HFFc6 (cell line): ENCODE measurements around the gene SEMA4D. TPM values are rescaled to one million over a fixed set of nuclear protein-coding genes. Genes with fewer than 3 reads are reported as not detected.

Experiments
- DNase-seq: peaks from one replicate; pipeline ENCODE4 v3.0.0-alpha.2; 2018
- H3K27ac Mint-ChIP-seq: 2 replicates; pipeline ENCODE4 v1.8.0; 2020; ENCODE audit warnings: mild to moderate bottlenecking, mixed read lengths
- H3K27me3 Mint-ChIP-seq: 2 replicates; pipeline ENCODE4 v1.8.0; 2021; ENCODE audit warnings: mild to moderate bottlenecking, moderate library complexity, mixed read lengths; ENCODE audit not compliant: insufficient read depth
- H3K36me3 Mint-ChIP-seq: 2 replicates; pipeline ENCODE4 v1.8.0; 2021; ENCODE audit warnings: low read depth, mixed read lengths
- H3K4me1 Mint-ChIP-seq: 2 replicates; pipeline ENCODE4 v1.8.0; 2020; ENCODE audit warnings: low read depth, mixed read lengths
- H3K4me3 Mint-ChIP-seq: 2 replicates; pipeline ENCODE4 v1.8.0; 2020; ENCODE audit warnings: mild to moderate bottlenecking, moderate library complexity, mixed read lengths
- H3K9me3 Mint-ChIP-seq: 2 replicates; pipeline ENCODE4 v1.8.0; 2020; ENCODE audit warnings: mild to moderate bottlenecking, mixed read lengths
- total RNA-seq, 6 experiments: library from RNA; stranded (reverse); fragmentation: NEBNext Ultra II Directional; extraction: Animal tissue kit (Norgen Biotek cat#: 25700); gene quantifications; 2 replicates in 1 of 6; 3 replicates in 5 of 6; pipeline ENCODE4 v1.2.3, GENCODE V29; 2021
- TF ChIP-seq, protein P1 (sequence below): fragments of 200-600 bp; sonication (generic); IDR thresholded peaks from 2 replicates; pipeline ENCODE4 v1.5.0; 2021; ENCODE audit warnings: antibody characterized with exemption, mild to moderate bottlenecking

The SEMA4D gene
- total RNA-seq, 6 experiments from 2014 or later = not detected

DNA sequence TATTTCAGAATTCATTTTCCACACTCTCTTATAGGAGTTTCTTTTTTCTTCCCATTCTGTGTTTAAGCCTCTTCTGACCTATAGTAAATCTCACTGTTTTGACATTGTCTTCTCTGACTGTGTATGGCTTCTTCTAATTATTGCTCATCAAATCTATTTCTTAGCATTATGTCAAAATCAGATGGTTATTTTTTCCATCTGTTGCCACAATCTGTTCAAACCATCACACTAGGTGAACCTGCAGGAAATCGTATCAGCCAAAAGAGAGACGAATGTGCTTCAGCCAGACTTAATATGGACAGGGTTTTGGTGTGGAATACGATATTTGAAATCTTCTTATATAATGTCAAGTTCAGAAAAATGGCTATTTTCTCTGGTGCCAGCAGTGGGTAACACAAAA is 15.9 kb upstream of the SEMA4D start:
- H3K4me1 Mint-ChIP-seq = no peaks in the 10 kb centered on the region
- H3K36me3 Mint-ChIP-seq = no peaks in the 10 kb centered on the region
- no peak for DNase-seq
- peaks cover 7% of the 10 kb centered on the region; the same call in 1 of the 2 replicates for H3K9me3 Mint-ChIP-seq
- no peak overlapping the region for H3K27ac Mint-ChIP-seq
- H3K4me3 Mint-ChIP-seq = no peak overlapping the region
- peaks cover 14% of the 10 kb centered on the region for H3K27me3 Mint-ChIP-seq
- TF ChIP-seq, protein P1, sequence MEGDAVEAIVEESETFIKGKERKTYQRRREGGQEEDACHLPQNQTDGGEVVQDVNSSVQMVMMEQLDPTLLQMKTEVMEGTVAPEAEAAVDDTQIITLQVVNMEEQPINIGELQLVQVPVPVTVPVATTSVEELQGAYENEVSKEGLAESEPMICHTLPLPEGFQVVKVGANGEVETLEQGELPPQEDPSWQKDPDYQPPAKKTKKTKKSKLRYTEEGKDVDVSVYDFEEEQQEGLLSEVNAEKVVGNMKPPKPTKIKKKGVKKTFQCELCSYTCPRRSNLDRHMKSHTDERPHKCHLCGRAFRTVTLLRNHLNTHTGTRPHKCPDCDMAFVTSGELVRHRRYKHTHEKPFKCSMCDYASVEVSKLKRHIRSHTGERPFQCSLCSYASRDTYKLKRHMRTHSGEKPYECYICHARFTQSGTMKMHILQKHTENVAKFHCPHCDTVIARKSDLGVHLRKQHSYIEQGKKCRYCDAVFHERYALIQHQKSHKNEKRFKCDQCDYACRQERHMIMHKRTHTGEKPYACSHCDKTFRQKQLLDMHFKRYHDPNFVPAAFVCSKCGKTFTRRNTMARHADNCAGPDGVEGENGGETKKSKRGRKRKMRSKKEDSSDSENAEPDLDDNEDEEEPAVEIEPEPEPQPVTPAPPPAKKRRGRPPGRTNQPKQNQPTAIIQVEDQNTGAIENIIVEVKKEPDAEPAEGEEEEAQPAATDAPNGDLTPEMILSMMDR = no peak

DNA sequence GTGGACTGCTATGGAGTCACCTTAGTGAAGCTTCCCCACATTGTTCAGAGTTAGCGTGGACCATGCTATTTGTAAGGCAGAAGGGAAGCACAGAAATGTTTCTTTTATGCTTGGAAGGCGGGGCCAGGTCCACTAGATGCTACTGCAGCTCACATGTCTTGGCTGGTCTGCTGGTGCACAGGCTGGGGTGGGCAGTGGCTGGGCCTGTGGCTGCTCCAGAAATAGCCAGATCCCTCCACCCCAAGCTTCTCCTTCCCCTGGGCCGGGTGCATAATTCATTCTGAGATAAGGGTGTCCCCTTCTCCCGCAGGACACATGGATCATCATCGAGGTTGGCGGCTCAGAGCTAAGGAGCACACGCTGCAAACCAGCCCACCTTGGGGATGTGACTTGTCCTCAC is 14.5 kb upstream of the SEMA4D start:
- no peak overlapping the region for H3K27ac Mint-ChIP-seq
- no peak for DNase-seq
- peaks cover 6% of the 10 kb centered on the region; the same call in 1 of the 2 replicates for H3K9me3 Mint-ChIP-seq
- TF ChIP-seq, protein P1 = no peak
- no peak overlapping the region for H3K4me3 Mint-ChIP-seq
- peaks cover 14% of the 10 kb centered on the region for H3K27me3 Mint-ChIP-seq
- H3K36me3 Mint-ChIP-seq = no peaks in the 10 kb centered on the region
- no peaks in the 10 kb centered on the region for H3K4me1 Mint-ChIP-seq

DNA sequence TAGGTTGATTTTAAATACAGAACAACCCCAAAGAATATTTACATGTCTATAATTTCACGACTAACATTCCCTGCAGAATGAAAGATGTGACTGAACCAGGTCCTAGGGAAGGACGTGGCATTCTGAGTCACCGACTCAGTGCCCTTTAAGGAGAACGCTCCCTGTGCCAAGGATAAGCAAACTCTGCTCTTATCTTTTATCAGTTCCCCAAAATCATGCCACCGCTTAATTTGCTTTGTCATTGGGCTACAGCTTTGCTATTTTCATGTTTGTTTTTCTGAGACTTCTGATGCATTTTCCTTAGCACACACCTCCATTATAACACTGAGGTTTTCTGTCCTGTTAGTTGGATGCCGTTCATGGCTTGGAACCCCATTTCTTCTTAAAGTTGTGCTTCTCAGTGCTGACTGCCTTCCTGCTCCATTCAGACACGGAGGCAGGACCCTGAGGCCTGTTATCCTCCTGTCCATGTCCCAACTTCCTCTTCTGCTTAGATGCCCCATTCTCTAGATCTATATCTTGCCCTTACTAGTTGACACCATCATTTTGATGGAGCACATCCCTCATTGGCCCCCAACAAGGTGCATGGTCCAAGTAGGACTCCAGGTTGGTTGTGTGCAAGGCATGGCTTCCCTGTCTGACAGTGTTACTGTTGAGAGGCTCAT is 11.2 kb upstream of the SEMA4D start:
- no peak for DNase-seq
- Mint-ChIP-seq H3K36me3 (no peaks in the 10 kb centered on the region), H3K4me3 (no peak overlapping the region), H3K4me1 (no peaks in the 10 kb centered on the region), H3K9me3 (peaks cover 4% of the 10 kb centered on the region; the same call in 1 of the 2 replicates), H3K27me3 (peaks cover 8% of the 10 kb centered on the region), H3K27ac (no peak overlapping the region)
- TF ChIP-seq, protein P1 = no peak

DNA sequence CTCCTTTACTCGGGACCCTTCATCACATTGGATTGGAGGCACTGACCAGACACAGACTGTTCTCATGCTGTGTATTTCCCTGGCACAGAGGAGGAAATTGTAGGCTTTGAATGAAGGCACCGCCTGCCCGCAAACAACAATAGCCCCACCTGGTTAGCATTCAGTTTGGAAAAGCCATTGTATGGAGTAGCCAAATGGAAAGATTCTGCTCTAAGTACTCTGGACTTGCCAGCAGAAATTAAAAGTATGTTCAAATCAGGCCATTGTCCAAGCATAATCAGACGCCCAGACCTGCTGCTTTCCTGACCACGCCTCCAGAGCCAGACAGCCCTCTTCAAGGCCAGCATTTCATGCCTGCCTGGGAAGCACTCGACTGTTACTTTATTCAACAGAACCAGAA is 8.0 kb upstream of the SEMA4D start:
- no peaks in the 10 kb centered on the region for H3K36me3 Mint-ChIP-seq
- H3K27ac Mint-ChIP-seq = no peak overlapping the region
- peaks cover 4% of the 10 kb centered on the region; the same call in 1 of the 2 replicates for H3K9me3 Mint-ChIP-seq
- no peaks in the 10 kb centered on the region for H3K4me1 Mint-ChIP-seq
- H3K4me3 Mint-ChIP-seq = no peak overlapping the region
- no peak for DNase-seq
- TF ChIP-seq, protein P1 = no peak
- H3K27me3 Mint-ChIP-seq = peaks cover 5% of the 10 kb centered on the region

DNA sequence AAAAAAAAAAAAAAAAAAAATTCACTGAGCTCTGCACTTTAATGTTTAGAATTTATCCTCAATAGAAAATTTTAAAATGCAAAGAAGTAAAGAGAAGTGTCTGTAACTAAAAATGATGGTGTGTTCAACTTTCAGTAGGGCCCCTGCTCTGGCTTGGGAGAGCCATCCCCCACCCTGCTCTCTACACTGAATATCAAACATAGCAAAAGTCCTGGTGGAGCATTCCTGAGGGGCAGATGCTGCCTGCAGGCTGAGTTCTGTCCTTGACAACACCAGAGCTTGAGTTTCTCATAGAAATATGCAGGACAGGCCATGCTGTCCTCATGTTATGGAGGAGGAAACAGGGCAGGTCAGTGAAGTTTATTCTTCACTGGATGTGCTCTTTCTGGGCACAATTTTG is 7.1 kb upstream of the SEMA4D start:
- Mint-ChIP-seq H3K27me3 (peaks cover 3% of the 10 kb centered on the region), H3K4me1 (no peaks in the 10 kb centered on the region), H3K4me3 (no peak overlapping the region), H3K9me3 (no peaks in the 10 kb centered on the region), H3K27ac (no peak overlapping the region), H3K36me3 (no peaks in the 10 kb centered on the region)
- TF ChIP-seq, protein P1 = no peak
- DNase-seq = no peak
